ENCODE measurements around the gene POTEI. TPM values are rescaled to one million over a fixed set of nuclear protein-coding genes. Genes with fewer than 3 reads are reported as not detected.
"Not testable (repeated sequence)": the region's sequence is repeated elsewhere in the genome, so short reads cannot be mapped to it uniquely, and the experiment has no call there.

POTEI gene
- total RNA-seq, 1 experiment from 2014 or later = 0.31 TPM

GRCh38 chr2:130491073-130491472 lies 18.1 kb downstream of the POTEI start:
- not testable (repeated sequence) for DNase-seq (ENCODE audit: low read depth)

GRCh38 chr2:130455413-130455812 lies 53.7 kb downstream of the POTEI start:
- not testable (repeated sequence) for DNase-seq (ENCODE audit: low read depth)

GRCh38 chr2:130454712-130455083 lies 54.4 kb downstream of the POTEI start:
- not testable (repeated sequence) for DNase-seq (ENCODE audit: low read depth)

- DNase-seq (ENCODE audit: low read depth) = not testable (repeated sequence)
These were observed 55.0 kb downstream of the POTEI start for GRCh38 chr2:130453955-130454711.

GRCh38 chr2:130452897-130453296 lies 56.2 kb downstream of the POTEI start:
- DNase-seq (ENCODE audit: low read depth) = not testable (repeated sequence)

GRCh38 chr2:130451823-130452222 lies 57.3 kb downstream of the POTEI start:
- not testable (repeated sequence) for DNase-seq (ENCODE audit: low read depth)

- DNase-seq (ENCODE audit: low read depth) = not testable (repeated sequence)
These were observed 57.9 kb downstream of the POTEI start for GRCh38 chr2:130451278-130451677.

GRCh38 chr2:130450366-130450765 lies 58.8 kb downstream of the POTEI start:
- DNase-seq (ENCODE audit: low read depth) = not testable (repeated sequence)

- DNase-seq (ENCODE audit: low read depth) = peak; percentile 4
These were observed 81.5 kb downstream of the POTEI start for GRCh38 chr2:130427631-130428030.

GRCh38 chr2:130418845-130419244 lies 90.3 kb downstream of the POTEI start:
- not testable (repeated sequence) for DNase-seq (ENCODE audit: low read depth)

GRCh38 chr2:130416693-130417092 lies 92.4 kb downstream of the POTEI start:
- DNase-seq (ENCODE audit: low read depth) = not testable (repeated sequence)

Small RNA genes within 50 kb of the gene (small RNA-seq; reads per million reads assigned to genes)
- gene RF00017 (not detected), gene RNU6-473P (not detected)

Other genes with a start within 250 kb of the POTEI start
- 213 and 223 TPM in 2 replicates for gene IMP4, start 166.4 kb downstream of the POTEI start, total RNA-seq (2014; rRNA removed; shearing (Covaris generic))
- 13.5 and 20.3 TPM in 2 replicates for gene PTPN18, start 153.3 kb downstream of the POTEI start, total RNA-seq (2014; rRNA removed; shearing (Covaris generic))
- not detected in 2 replicates for gene CFC1B, start 11.9 kb upstream of the POTEI start, total RNA-seq (2014; rRNA removed; shearing (Covaris generic))
- not detected in 2 replicates for gene CFC1, start 90.2 kb upstream of the POTEI start, total RNA-seq (2014; rRNA removed; shearing (Covaris generic))
- gene POTEJ, start 102.1 kb upstream of the POTEI start, total RNA-seq (2014; rRNA removed; shearing (Covaris generic)) = not detected in 2 replicates
- gene GPR148, start 219.7 kb upstream of the POTEI start, total RNA-seq (2014; rRNA removed; shearing (Covaris generic)) = not detected in 2 replicates
- gene AMER3, start 246.2 kb upstream of the POTEI start, total RNA-seq (2014; rRNA removed; shearing (Covaris generic)) = not detected in 2 replicates

Measured in HT1080 (cell line).